ENCODE measurements around the gene CD177. TPM values are rescaled to one million over a fixed set of nuclear protein-coding genes. Genes with fewer than 3 reads are reported as not detected.

CD177 gene
- polyA plus RNA-seq, 1 of the 3 experiments (the other 2 are of a cell fraction): 0.54 TPM

GRCh38 chr19:43315851-43316250, 37.6 kb upstream of the CD177 start:
- no peak overlapping the region for H3K4me3 ChIP-seq (ENCODE audit: low read depth in 2 of 2, low read length in 1 of 2)
- POLR2A ChIA-PET: no interaction called here
- H3K9me3 ChIP-seq: no peaks in the 10 kb centered on the region
- CTCF ChIA-PET: no interaction called here
- H3K36me3 ChIP-seq (replicated peaks in 1 of 2; ENCODE audit: control insufficient read depth in 1 of 2, insufficient read depth in 2 of 2, low read length in 1 of 2): no peaks in the 10 kb centered on the region
- no peaks in the 10 kb centered on the region for H3K27me3 ChIP-seq (ENCODE audit: insufficient read depth)
- no peaks in the 10 kb centered on the region for H4K20me1 ChIP-seq (ENCODE audit: insufficient read depth)
- H3F3A ChIP-seq (replicated peaks; ENCODE audit: insufficient read depth): no peaks in the 10 kb centered on the region
- no peaks in the 10 kb centered on the region; a peak in 1 of 4 replicates for H3K4me1 ChIP-seq (ENCODE audit: control insufficient read depth in 1 of 2, insufficient read depth in 2 of 2, low read depth in 1 of 2, low read length in 1 of 2)
- H3K9ac ChIP-seq: no peak overlapping the region
- no peak overlapping the region for H3K4me2 ChIP-seq
- no peak for DNase-seq
- H3K9me2 ChIP-seq: no peaks in the 10 kb centered on the region
- WGBS (ENCODE audit: low lambda C conversion rate): 52% methylated on average over 15 of the region's 15 CpGs
- no peak overlapping the region for H3K27ac ChIP-seq (ENCODE audit: low read depth in 2 of 2, low read length in 1 of 2)
- H3K79me2 ChIP-seq (ENCODE audit: insufficient read depth): no peaks in the 10 kb centered on the region
- no peak for TF ChIP-seq FOXM1 (IDR thresholded peaks at IDR 0.05; ENCODE audit: low read depth)
- TF ChIP-seq GABPA (IDR thresholded peaks at IDR 0.05; ENCODE audit: low read depth): 0 out of 2 replicates have a peak, but pooled peaks have one; percentile 16
- no peak overlapping the region for H2AFZ ChIP-seq (ENCODE audit: low read depth)

- Histone ChIP-seq H3K27me3 (ENCODE audit: insufficient read depth) (no peaks in the 10 kb centered on the region), H2AFZ (ENCODE audit: low read depth) (no peak overlapping the region), H4K20me1 (ENCODE audit: insufficient read depth) (no peaks in the 10 kb centered on the region), H3K27ac (ENCODE audit: low read depth in 2 of 2, low read length in 1 of 2) (no peak overlapping the region), H3K4me1 (ENCODE audit: control insufficient read depth in 1 of 2, insufficient read depth in 2 of 2, low read depth in 1 of 2, low read length in 1 of 2) (no peaks in the 10 kb centered on the region; a peak in 1 of 4 replicates), H3K9me3 (no peaks in the 10 kb centered on the region), H3K36me3 (replicated peaks in 1 of 2; ENCODE audit: control insufficient read depth in 1 of 2, insufficient read depth in 2 of 2, low read length in 1 of 2) (no peaks in the 10 kb centered on the region), H3K9me2 (no peaks in the 10 kb centered on the region), H3K4me2 (0 out of 2 replicates have a peak overlapping the region, but pooled peaks have one; percentile 28), H3K79me2 (ENCODE audit: insufficient read depth) (no peaks in the 10 kb centered on the region), H3K4me3 (ENCODE audit: low read depth in 2 of 2, low read length in 1 of 2) (0 out of 4 replicates have a peak overlapping the region, but pooled peaks of 1 of the 2 experiments have one; percentile 14), H3K9ac (no peak overlapping the region), H3F3A (replicated peaks; ENCODE audit: insufficient read depth) (no peaks in the 10 kb centered on the region)
- DNase-seq: peak; percentile 44
- POLR2A ChIA-PET: no interaction called here
- no peak for TF ChIP-seq YY1 (IDR thresholded peaks at IDR 0.05; ENCODE audit: low read depth)
- peak; percentile 66 for TF ChIP-seq SMC3 (IDR thresholded peaks at IDR 0.05; ENCODE audit: low read depth, low read length)
- peak; percentile 69 for TF ChIP-seq RAD21 (IDR thresholded peaks at IDR 0.05; ENCODE audit: low read length)
- 0 out of 2 replicates have a peak, but pooled peaks have one; percentile 16 for TF ChIP-seq MAX (IDR thresholded peaks at IDR 0.05; ENCODE audit: low read depth)
- TF ChIP-seq REST (IDR thresholded peaks at IDR 0.05; ENCODE audit: low read depth, low read length): peak; percentile 77; the same call in 1 of the 2 replicates
- no peak for TF ChIP-seq RFX5 (IDR thresholded peaks at IDR 0.05; ENCODE audit: low read length)
- peak; percentile 70 for TF ChIP-seq CTCF (IDR thresholded peaks at IDR 0.05)
- CTCF ChIA-PET: interaction anchor here (0.6 to 1.0 kb wide), 3 partner anchors 9 to 682 kb away, joined by 3 to 7 read pairs (median 3); no protein-coding TSS in a partner anchor
- WGBS (ENCODE audit: low lambda C conversion rate): 19% methylated on average over 25 of the region's 27 CpGs
Observed at GRCh38 chr19:43316591-43317319, 36.7 kb upstream of the CD177 start.
